Measurements from ENCODE around the gene SERF1A.
"Not testable (repeated sequence)": the region's sequence is repeated elsewhere in the genome, so short reads cannot be mapped to it uniquely, and the experiment has no call there.

Gene SERF1A

GRCh38 chr5:70900533-70901271, at the start of gene SERF1A:
TSS of gene SERF1A (plus strand) at chr5:70900669. CDS start at chr5:70900870, 201 bp downstream.
- not testable (repeated sequence) for H3K4me1 ChIP-seq (ENCODE audit: control insufficient read depth, insufficient read depth, low read length); H3K27me3 ChIP-seq (ENCODE audit: control insufficient read depth in 1 of 2, insufficient read depth in 2 of 2, low read length in 2 of 2); H3K4me3 ChIP-seq (ENCODE audit: low read length in 2 of 2); H3K36me3 ChIP-seq (ENCODE audit: control insufficient read depth in 2 of 2, insufficient read depth in 2 of 2, low read length in 2 of 2); H3K9ac ChIP-seq (ENCODE audit: low read length in 2 of 2); H3K27ac ChIP-seq (ENCODE audit: low read length); H3K9me3 ChIP-seq (ENCODE audit: control insufficient read depth in 2 of 2, low read length in 2 of 2)

GRCh38 chr5:70866778-70867177, 33.7 kb upstream of the SERF1A start:
- H3K36me3 ChIP-seq (ENCODE audit: control insufficient read depth in 2 of 2, insufficient read depth in 2 of 2, low read length in 2 of 2); H3K27ac ChIP-seq (ENCODE audit: low read length); H3K4me3 ChIP-seq (ENCODE audit: low read length in 2 of 2); H3K9ac ChIP-seq (ENCODE audit: low read length in 2 of 2); H3K4me1 ChIP-seq (ENCODE audit: control insufficient read depth, insufficient read depth, low read length); H3K27me3 ChIP-seq (ENCODE audit: control insufficient read depth in 1 of 2, insufficient read depth in 2 of 2, low read length in 2 of 2); H3K9me3 ChIP-seq (ENCODE audit: control insufficient read depth in 2 of 2, low read length in 2 of 2): not testable (repeated sequence)

GRCh38 chr5:70870626-70871025, 29.8 kb upstream of the SERF1A start:
- H3K4me1 ChIP-seq (ENCODE audit: control insufficient read depth, insufficient read depth, low read length); H3K36me3 ChIP-seq (ENCODE audit: control insufficient read depth in 2 of 2, insufficient read depth in 2 of 2, low read length in 2 of 2); H3K27ac ChIP-seq (ENCODE audit: low read length); H3K9ac ChIP-seq (ENCODE audit: low read length in 2 of 2); H3K9me3 ChIP-seq (ENCODE audit: control insufficient read depth in 2 of 2, low read length in 2 of 2); H3K27me3 ChIP-seq (ENCODE audit: control insufficient read depth in 1 of 2, insufficient read depth in 2 of 2, low read length in 2 of 2); H3K4me3 ChIP-seq (ENCODE audit: low read length in 2 of 2): not testable (repeated sequence)

- H3K9me3 ChIP-seq (ENCODE audit: control insufficient read depth in 2 of 2, low read length in 2 of 2); H3K27me3 ChIP-seq (ENCODE audit: control insufficient read depth in 1 of 2, insufficient read depth in 2 of 2, low read length in 2 of 2); H3K9ac ChIP-seq (ENCODE audit: low read length in 2 of 2); H3K36me3 ChIP-seq (ENCODE audit: control insufficient read depth in 2 of 2, insufficient read depth in 2 of 2, low read length in 2 of 2); H3K4me1 ChIP-seq (ENCODE audit: control insufficient read depth, insufficient read depth, low read length); H3K27ac ChIP-seq (ENCODE audit: low read length); H3K4me3 ChIP-seq (ENCODE audit: low read length in 2 of 2): not testable (repeated sequence)
Observed at GRCh38 chr5:70896076-70896475, 4.4 kb upstream of the SERF1A start.

- not testable (repeated sequence) for H3K9me3 ChIP-seq (ENCODE audit: control insufficient read depth in 2 of 2, low read length in 2 of 2); H3K9ac ChIP-seq (ENCODE audit: low read length in 2 of 2); H3K36me3 ChIP-seq (ENCODE audit: control insufficient read depth in 2 of 2, insufficient read depth in 2 of 2, low read length in 2 of 2); H3K27me3 ChIP-seq (ENCODE audit: control insufficient read depth in 1 of 2, insufficient read depth in 2 of 2, low read length in 2 of 2); H3K27ac ChIP-seq (ENCODE audit: low read length); H3K4me3 ChIP-seq (ENCODE audit: low read length in 2 of 2); H3K4me1 ChIP-seq (ENCODE audit: control insufficient read depth, insufficient read depth, low read length)
Observed at GRCh38 chr5:70901272-70901571, 753 bp downstream of the SERF1A start.

GRCh38 chr5:70906624-70907023, 6.2 kb downstream of the SERF1A start:
- not testable (repeated sequence) for H3K27me3 ChIP-seq (ENCODE audit: control insufficient read depth in 1 of 2, insufficient read depth in 2 of 2, low read length in 2 of 2); H3K9me3 ChIP-seq (ENCODE audit: control insufficient read depth in 2 of 2, low read length in 2 of 2); H3K36me3 ChIP-seq (ENCODE audit: control insufficient read depth in 2 of 2, insufficient read depth in 2 of 2, low read length in 2 of 2); H3K4me1 ChIP-seq (ENCODE audit: control insufficient read depth, insufficient read depth, low read length); H3K9ac ChIP-seq (ENCODE audit: low read length in 2 of 2); H3K4me3 ChIP-seq (ENCODE audit: low read length in 2 of 2); H3K27ac ChIP-seq (ENCODE audit: low read length)

GRCh38 chr5:70916829-70917228, 16.4 kb downstream of the SERF1A start:
- not testable (repeated sequence) for H3K4me3 ChIP-seq (ENCODE audit: low read length in 2 of 2); H3K9ac ChIP-seq (ENCODE audit: low read length in 2 of 2); H3K27me3 ChIP-seq (ENCODE audit: control insufficient read depth in 1 of 2, insufficient read depth in 2 of 2, low read length in 2 of 2); H3K36me3 ChIP-seq (ENCODE audit: control insufficient read depth in 2 of 2, insufficient read depth in 2 of 2, low read length in 2 of 2); H3K9me3 ChIP-seq (ENCODE audit: control insufficient read depth in 2 of 2, low read length in 2 of 2); H3K27ac ChIP-seq (ENCODE audit: low read length); H3K4me1 ChIP-seq (ENCODE audit: control insufficient read depth, insufficient read depth, low read length)

- H3K4me3 ChIP-seq (ENCODE audit: low read length in 2 of 2); H3K9ac ChIP-seq (ENCODE audit: low read length in 2 of 2); H3K9me3 ChIP-seq (ENCODE audit: control insufficient read depth in 2 of 2, low read length in 2 of 2); H3K36me3 ChIP-seq (ENCODE audit: control insufficient read depth in 2 of 2, insufficient read depth in 2 of 2, low read length in 2 of 2); H3K27me3 ChIP-seq (ENCODE audit: control insufficient read depth in 1 of 2, insufficient read depth in 2 of 2, low read length in 2 of 2); H3K27ac ChIP-seq (ENCODE audit: low read length); H3K4me1 ChIP-seq (ENCODE audit: control insufficient read depth, insufficient read depth, low read length): not testable (repeated sequence)
Observed at GRCh38 chr5:70925211-70925562, 24.7 kb downstream of the SERF1A start.

GRCh38 chr5:70931709-70932368, 31.4 kb downstream of the SERF1A start:
- not testable (repeated sequence) for H3K36me3 ChIP-seq (ENCODE audit: control insufficient read depth in 2 of 2, insufficient read depth in 2 of 2, low read length in 2 of 2); H3K27ac ChIP-seq (ENCODE audit: low read length); H3K27me3 ChIP-seq (ENCODE audit: control insufficient read depth in 1 of 2, insufficient read depth in 2 of 2, low read length in 2 of 2); H3K4me3 ChIP-seq (ENCODE audit: low read length in 2 of 2); H3K9ac ChIP-seq (ENCODE audit: low read length in 2 of 2); H3K4me1 ChIP-seq (ENCODE audit: control insufficient read depth, insufficient read depth, low read length); H3K9me3 ChIP-seq (ENCODE audit: control insufficient read depth in 2 of 2, low read length in 2 of 2)

GRCh38 chr5:70932560-70932959, 32.1 kb downstream of the SERF1A start:
- H3K4me3 ChIP-seq (ENCODE audit: low read length in 2 of 2); H3K9me3 ChIP-seq (ENCODE audit: control insufficient read depth in 2 of 2, low read length in 2 of 2); H3K27ac ChIP-seq (ENCODE audit: low read length); H3K9ac ChIP-seq (ENCODE audit: low read length in 2 of 2); H3K4me1 ChIP-seq (ENCODE audit: control insufficient read depth, insufficient read depth, low read length); H3K36me3 ChIP-seq (ENCODE audit: control insufficient read depth in 2 of 2, insufficient read depth in 2 of 2, low read length in 2 of 2); H3K27me3 ChIP-seq (ENCODE audit: control insufficient read depth in 1 of 2, insufficient read depth in 2 of 2, low read length in 2 of 2): not testable (repeated sequence)

GRCh38 chr5:70953068-70953467, 52.6 kb downstream of the SERF1A start:
- not testable (repeated sequence) for H3K27ac ChIP-seq (ENCODE audit: low read length); H3K9me3 ChIP-seq (ENCODE audit: control insufficient read depth in 2 of 2, low read length in 2 of 2); H3K9ac ChIP-seq (ENCODE audit: low read length in 2 of 2); H3K27me3 ChIP-seq (ENCODE audit: control insufficient read depth in 1 of 2, insufficient read depth in 2 of 2, low read length in 2 of 2); H3K4me3 ChIP-seq (ENCODE audit: low read length in 2 of 2); H3K36me3 ChIP-seq (ENCODE audit: control insufficient read depth in 2 of 2, insufficient read depth in 2 of 2, low read length in 2 of 2); H3K4me1 ChIP-seq (ENCODE audit: control insufficient read depth, insufficient read depth, low read length)
